ENCODE measurements around the gene CTTNBP2. TPM values are rescaled to one million over a fixed set of nuclear protein-coding genes. Genes with fewer than 3 reads are reported as not detected.

The CTTNBP2 gene
- total RNA-seq, 2 donors from 2014 or later, result 5.2 to 6.5 TPM

DNA sequence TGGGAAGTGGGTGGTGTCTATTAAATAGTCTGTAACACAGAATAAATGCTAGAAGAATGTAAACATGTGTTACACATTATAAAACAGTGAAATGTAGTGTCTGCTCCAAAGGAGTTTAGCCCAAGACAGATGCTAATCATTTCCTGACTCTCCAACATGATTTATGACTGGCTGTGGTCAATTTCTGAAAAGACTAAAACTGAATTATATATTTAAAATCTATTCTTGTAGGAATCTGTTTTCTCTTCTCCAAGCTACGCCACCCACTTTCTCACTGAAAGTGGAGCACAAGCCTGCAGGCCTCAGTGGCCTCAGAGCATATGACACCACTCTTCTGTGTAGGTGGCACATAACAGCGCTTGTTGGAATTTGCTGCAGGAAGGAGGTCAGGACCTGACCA lies 44.4 kb downstream of the CTTNBP2 start:
- Mint-ChIP-seq H3K4me1 (peaks cover 6% of the 10 kb centered on the region), H3K4me3 (no peak overlapping the region), H3K36me3 (ENCODE audit: low read depth) (no peaks in the 10 kb centered on the region), H3K9me3 (no peaks in the 10 kb centered on the region), H3K27ac (no peak overlapping the region), H3K27me3 (ENCODE audit: insufficient read depth) (no peaks in the 10 kb centered on the region)
- 92% methylated on average over 2 of the region's 2 CpGs; no CpG with 5 or more reads in 1 of the 2 experiments for WGBS, 2 experiments (ENCODE audit: insufficient coverage in 1 of 2, insufficient read length in 1 of 2)
- Histone ChIP-seq H3K27me3 (ENCODE audit: control insufficient read depth, insufficient read depth, low read length, poor library complexity, severe bottlenecking) (no peaks in the 10 kb centered on the region), H3K27ac (ENCODE audit: low read depth, low read length) (no peak overlapping the region), H3K9ac (ENCODE audit: extremely low read depth, low read length, poor library complexity, severe bottlenecking) (no peak overlapping the region), H3K4me3 (ENCODE audit: low read length) (no peak overlapping the region), H3K36me3 (ENCODE audit: control insufficient read depth, insufficient read depth, low read length) (no peaks in the 10 kb centered on the region), H3K4me1 (ENCODE audit: control insufficient read depth, insufficient read depth, low read length) (peaks cover 5% of the 10 kb centered on the region), H3K9me3 (ENCODE audit: control insufficient read depth, low read length) (no peaks in the 10 kb centered on the region)
- TF ChIP-seq, protein P1, sequence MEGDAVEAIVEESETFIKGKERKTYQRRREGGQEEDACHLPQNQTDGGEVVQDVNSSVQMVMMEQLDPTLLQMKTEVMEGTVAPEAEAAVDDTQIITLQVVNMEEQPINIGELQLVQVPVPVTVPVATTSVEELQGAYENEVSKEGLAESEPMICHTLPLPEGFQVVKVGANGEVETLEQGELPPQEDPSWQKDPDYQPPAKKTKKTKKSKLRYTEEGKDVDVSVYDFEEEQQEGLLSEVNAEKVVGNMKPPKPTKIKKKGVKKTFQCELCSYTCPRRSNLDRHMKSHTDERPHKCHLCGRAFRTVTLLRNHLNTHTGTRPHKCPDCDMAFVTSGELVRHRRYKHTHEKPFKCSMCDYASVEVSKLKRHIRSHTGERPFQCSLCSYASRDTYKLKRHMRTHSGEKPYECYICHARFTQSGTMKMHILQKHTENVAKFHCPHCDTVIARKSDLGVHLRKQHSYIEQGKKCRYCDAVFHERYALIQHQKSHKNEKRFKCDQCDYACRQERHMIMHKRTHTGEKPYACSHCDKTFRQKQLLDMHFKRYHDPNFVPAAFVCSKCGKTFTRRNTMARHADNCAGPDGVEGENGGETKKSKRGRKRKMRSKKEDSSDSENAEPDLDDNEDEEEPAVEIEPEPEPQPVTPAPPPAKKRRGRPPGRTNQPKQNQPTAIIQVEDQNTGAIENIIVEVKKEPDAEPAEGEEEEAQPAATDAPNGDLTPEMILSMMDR (conservative IDR thresholded peaks at IDR 0.05), result no peak
- no peak for DNase-seq

DNA sequence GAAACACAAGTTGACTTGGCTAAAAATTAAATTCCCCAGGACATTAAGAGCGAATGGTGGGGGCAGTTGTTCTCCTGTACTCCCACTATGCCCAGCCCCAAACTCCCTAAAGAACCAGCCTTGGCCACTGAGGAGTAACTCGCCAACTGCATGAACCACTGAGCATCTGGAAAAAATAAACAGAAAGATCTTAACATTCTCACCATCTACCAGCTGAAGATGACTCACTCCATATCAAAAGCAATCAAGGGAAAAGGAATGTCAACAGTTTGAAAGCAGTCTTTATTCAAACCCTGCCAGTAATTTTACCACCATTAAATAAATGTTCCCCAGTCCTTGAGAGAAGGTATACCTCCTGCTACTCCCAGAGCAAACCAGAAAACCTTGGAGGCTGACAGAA lies 45.4 kb downstream of the CTTNBP2 start:
- no peak overlapping the region for H3K4me3 ChIP-seq (ENCODE audit: low read length)
- no peak overlapping the region for H3K27ac Mint-ChIP-seq
- H3K9me3 Mint-ChIP-seq, result no peaks in the 10 kb centered on the region
- H3K36me3 ChIP-seq (ENCODE audit: control insufficient read depth, insufficient read depth, low read length), result no peaks in the 10 kb centered on the region
- H3K4me3 Mint-ChIP-seq, result no peak overlapping the region
- 91% methylated on average over 2 of the region's 2 CpGs; no CpG with 5 or more reads in 1 of the 2 experiments for WGBS, 2 experiments (ENCODE audit: insufficient coverage in 1 of 2, insufficient read length in 1 of 2)
- no peak overlapping the region for H3K9ac ChIP-seq (ENCODE audit: extremely low read depth, low read length, poor library complexity, severe bottlenecking)
- no peak for DNase-seq
- no peak overlapping the region for H3K27ac ChIP-seq (ENCODE audit: low read depth, low read length)
- no peaks in the 10 kb centered on the region for H3K36me3 Mint-ChIP-seq (ENCODE audit: low read depth)
- TF ChIP-seq, protein P1 (conservative IDR thresholded peaks at IDR 0.05), result no peak
- peaks cover 5% of the 10 kb centered on the region for H3K4me1 ChIP-seq (ENCODE audit: control insufficient read depth, insufficient read depth, low read length)
- no peaks in the 10 kb centered on the region for H3K27me3 ChIP-seq (ENCODE audit: control insufficient read depth, insufficient read depth, low read length, poor library complexity, severe bottlenecking)
- no peaks in the 10 kb centered on the region for H3K27me3 Mint-ChIP-seq (ENCODE audit: insufficient read depth)
- peaks cover 6% of the 10 kb centered on the region for H3K4me1 Mint-ChIP-seq
- H3K9me3 ChIP-seq (ENCODE audit: control insufficient read depth, low read length), result no peaks in the 10 kb centered on the region

DNA sequence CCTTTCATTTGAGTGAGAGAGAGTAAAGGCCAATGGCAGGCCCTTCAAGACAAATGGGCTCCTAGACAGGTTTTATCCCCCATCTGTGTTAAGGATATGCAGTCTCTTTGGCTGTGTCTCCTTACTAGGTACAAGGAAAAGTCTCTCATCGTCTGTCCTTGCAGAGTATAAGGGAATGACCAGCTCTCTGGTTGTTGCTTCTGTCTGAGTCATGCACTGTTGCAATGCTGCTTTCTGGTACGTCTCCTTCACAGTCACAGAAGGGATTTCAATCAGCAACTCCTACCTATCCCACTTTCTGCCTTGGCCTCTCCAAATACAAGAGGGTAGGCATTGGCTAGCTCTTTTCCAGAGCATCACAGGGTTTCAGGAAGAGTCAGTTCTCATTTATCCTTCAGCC lies 48.1 kb downstream of the CTTNBP2 start:
- Mint-ChIP-seq H3K27ac (no peak overlapping the region), H3K27me3 (ENCODE audit: insufficient read depth) (no peaks in the 10 kb centered on the region), H3K4me3 (no peak overlapping the region), H3K9me3 (no peaks in the 10 kb centered on the region), H3K36me3 (ENCODE audit: low read depth) (no peaks in the 10 kb centered on the region), H3K4me1 (peaks cover 6% of the 10 kb centered on the region)
- Histone ChIP-seq H3K9ac (ENCODE audit: extremely low read depth, low read length, poor library complexity, severe bottlenecking) (no peak overlapping the region), H3K4me1 (ENCODE audit: control insufficient read depth, insufficient read depth, low read length) (peaks cover 5% of the 10 kb centered on the region), H3K36me3 (ENCODE audit: control insufficient read depth, insufficient read depth, low read length) (no peaks in the 10 kb centered on the region), H3K27me3 (ENCODE audit: control insufficient read depth, insufficient read depth, low read length, poor library complexity, severe bottlenecking) (no peaks in the 10 kb centered on the region), H3K4me3 (ENCODE audit: low read length) (no peak overlapping the region), H3K9me3 (ENCODE audit: control insufficient read depth, low read length) (no peaks in the 10 kb centered on the region), H3K27ac (ENCODE audit: low read depth, low read length) (no peak overlapping the region)
- 76 to 89% methylated on average over 2 of the region's 2 CpGs for WGBS, 2 experiments (ENCODE audit: insufficient coverage in 1 of 2, insufficient read length in 1 of 2)
- DNase-seq, result no peak
- TF ChIP-seq, protein P1 (conservative IDR thresholded peaks at IDR 0.05), result no peak
